DMS79 (cell line): ENCODE data around the gene TRIM24.
A peak's percentile ranks its signal among the peaks of the same experiment; 100 is the strongest.

Experiments used
- DNase-seq: peaks from one replicate; lab custom pipeline; 2025; lab: John Stamatoyannopoulos, UW

TRIM24 gene

GRCh38 chr7:138538997-138539644 is 79.1 kb downstream of the TRIM24 start:
- DNase-seq, result no peak

DNA sequence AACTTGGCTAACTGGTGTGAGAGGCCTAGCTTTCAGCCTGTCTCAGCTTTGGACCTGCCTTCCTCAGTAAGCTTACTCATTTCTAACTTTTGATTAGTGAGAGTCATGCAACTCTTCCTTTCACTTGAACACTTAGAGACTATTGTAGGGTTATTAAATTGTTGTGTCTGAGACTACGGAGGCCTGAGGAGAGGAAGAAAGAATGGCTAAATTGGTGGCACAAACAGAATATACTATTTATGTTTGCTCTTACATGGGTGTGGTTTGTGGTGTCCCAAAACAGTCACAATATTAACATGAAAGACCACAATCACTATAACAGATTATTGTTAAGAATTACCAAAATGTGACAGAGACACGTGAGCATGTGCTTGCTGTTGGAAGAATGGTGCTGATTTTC is 82.1 kb downstream of the TRIM24 start:
- no peak for DNase-seq

- DNase-seq, result no peak
These were observed 83.7 kb downstream of the TRIM24 start for GRCh38 chr7:138543739-138544138.

GRCh38 chr7:138545123-138545522 is 85.1 kb downstream of the TRIM24 start:
- no peak for DNase-seq

DNA sequence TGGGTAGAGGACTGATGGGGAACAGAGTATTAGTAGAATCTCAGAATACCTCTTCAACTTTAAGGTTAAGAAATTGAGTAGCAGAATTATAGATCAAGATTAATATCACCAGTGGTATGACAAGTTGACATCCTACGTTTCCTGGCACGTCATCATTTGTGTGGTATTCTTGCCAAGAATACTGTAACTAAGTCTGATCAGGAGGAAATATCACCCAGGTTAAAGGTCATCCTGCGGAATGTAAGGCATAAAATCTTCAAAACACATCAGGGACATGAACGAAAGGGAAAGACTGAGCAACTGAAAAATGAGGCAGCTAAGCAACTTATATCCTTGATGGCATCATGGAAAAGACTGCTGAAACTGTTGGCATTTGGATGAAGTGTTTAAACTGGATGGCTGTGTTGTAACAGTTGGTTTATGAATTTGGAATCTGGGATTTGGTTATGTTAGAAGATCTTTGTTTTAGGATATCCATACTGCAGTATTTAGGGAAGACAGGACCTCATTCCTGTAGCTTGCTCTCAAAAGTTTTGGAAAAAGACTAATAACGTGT is 86.1 kb downstream of the TRIM24 start:
- no peak for DNase-seq

GRCh38 chr7:138546829-138547228 is 86.8 kb downstream of the TRIM24 start:
- DNase-seq, result no peak

GRCh38 chr7:138549082-138549481 is 89.0 kb downstream of the TRIM24 start:
- DNase-seq, result no peak

GRCh38 chr7:138550337-138550736 is 90.3 kb downstream of the TRIM24 start:
- no peak for DNase-seq

GRCh38 chr7:138551102-138551501 is 91.0 kb downstream of the TRIM24 start:
- DNase-seq, result no peak

GRCh38 chr7:138553805-138554204 is 93.7 kb downstream of the TRIM24 start:
- DNase-seq, result no peak

DNA sequence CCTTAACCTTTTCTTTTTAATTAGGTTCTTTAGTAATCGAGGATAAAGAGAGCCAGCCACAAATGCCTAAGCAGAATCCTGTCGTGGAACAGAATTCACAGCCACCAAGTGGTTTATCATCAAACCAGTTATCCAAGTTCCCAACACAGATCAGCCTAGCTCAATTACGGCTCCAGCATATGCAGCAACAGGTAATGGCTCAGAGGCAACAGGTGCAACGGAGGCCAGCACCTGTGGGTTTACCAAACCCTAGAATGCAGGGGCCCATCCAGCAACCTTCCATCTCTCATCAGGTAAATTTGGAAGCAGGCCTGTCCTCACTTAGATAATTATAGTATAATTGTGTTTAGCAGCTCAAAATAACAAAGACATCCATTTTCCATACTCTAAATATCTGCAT is 94.6 kb downstream of the TRIM24 start:
- no peak for DNase-seq

DNA sequence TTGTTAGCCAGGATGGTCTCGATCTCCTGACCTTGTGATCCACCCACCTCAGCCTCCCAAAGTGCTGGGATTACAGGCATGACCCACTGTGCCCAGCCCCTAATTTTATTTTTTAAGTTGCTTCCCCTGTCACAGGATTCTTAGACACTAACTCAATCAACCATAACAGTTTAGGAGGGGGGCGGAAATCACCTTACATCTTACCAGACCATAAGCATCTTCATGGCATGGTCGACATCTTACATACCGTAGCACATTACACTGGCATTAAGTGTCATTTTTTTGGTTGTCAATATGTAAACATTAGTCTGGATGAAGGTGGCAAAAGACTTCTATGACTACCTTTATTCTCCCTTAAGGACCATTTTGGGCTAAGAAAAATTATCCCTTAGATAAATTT is 95.6 kb downstream of the TRIM24 start:
- DNase-seq, result no peak

DNA sequence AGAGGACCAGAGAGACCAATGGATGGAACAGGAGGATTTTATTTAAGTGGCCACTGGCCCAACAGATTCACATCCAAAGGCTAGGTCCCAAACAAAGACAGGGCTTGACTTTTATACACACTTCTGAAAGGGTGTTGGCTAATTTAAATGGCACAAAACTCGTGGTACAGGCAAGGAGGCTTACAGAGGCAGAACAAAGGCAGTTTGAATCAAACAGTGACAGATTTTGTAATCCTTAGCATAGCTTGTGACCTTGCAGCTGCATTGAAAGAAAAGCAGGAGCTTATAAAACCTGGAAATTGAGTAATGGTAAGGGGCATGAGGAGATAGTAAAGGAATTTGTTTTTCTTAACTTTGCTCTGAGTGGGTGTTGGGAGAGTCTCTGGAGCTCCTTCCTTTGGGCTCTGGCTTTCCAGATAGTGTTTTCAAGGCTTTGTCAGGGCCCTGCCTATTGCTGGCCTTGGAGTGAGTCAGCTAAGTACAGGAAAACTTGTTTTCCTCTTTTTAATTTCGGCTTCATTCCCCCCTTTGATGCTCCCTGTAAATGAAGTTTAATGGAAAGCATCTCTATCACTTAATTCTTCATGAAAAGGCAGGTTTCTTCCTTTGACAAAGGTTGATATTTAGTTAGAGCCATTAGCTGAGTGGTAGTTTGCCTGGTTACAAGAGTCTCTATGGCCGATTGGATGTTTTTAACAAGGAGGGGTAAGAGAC is 96.9 kb downstream of the TRIM24 start:
- no peak for DNase-seq

GRCh38 chr7:138559448-138559847 is 99.4 kb downstream of the TRIM24 start:
- DNase-seq, result no peak

DNA sequence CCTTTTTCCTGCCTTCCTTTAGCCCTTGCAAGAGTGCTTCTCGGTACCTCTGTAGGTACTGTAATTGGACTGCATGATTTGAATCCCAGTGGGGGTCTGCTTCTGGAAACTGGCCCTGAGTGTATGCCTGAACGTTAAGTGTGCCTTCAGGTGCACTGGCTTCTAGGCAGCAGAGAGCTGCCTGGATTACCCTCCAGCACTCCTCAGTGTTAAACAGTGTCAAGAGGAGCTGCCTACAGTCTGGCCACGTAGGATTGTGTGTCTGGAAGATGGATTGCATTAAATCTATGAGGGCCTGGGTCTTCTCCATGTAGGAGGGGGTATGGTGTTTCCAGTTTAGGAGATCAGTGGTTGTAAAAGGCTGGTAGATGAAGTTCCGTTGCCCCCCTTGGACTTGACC is 103.7 kb downstream of the TRIM24 start:
- DNase-seq, result peak; percentile 98

DNA sequence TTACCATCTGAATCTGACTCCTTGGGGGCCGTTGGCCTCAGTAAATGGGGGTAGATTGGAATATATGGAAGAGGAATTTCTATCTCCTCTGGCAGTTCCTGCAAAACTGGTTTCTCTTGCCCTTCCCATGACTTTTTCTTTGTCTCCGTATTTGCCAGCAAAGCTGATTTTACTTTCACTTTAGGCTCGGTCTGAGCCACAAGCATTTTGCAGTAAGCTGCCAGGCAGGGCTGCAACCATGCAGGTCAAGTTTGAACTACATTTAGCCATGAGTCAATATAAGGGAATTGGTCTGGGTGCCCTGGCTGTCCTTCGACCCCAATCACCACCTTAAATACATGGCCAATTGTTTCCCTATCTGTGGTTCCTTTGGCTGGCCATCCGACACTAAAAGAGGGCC is 104.3 kb downstream of the TRIM24 start:
- peak; percentile 68 for DNase-seq

GRCh38 chr7:138565071-138565450 is 105.0 kb downstream of the TRIM24 start:
- no peak for DNase-seq

DNA sequence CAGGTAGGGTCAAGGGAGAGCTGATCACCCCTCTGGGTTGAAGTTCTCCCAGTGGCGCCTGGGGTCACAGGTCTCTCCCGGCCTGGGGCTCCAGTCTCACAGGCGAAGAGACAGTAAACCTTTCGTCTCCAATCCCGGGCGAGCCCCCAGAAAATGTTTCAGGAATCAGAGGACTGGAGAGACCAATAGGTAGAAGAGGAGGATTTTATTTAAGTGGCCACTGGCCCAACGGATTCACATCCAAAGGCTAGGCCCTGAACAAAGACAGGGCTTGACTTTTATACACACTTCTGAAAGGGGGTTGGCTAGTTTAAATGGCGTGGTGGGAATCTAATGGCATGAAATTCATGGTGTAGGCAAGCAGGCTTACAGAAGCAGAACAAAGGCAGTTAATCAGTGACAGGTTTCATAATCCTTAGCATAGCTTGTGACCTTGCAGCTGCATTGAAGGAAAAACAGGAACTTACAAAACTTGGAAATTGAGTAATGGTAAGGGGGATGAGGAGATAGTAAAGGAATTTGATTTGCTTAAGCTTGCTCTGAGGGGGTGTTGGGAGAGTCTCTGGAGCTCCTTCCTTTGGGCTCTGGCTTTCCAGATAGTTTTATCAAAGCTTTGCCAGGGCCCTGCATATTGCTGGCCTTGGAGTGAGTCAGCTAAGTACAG is 105.5 kb downstream of the TRIM24 start:
- DNase-seq, result no peak

GRCh38 chr7:138568655-138569054 is 108.6 kb downstream of the TRIM24 start:
- no peak for DNase-seq

GRCh38 chr7:138569418-138569817 is 109.4 kb downstream of the TRIM24 start:
- DNase-seq, result no peak

- no peak for DNase-seq
These were observed 110.7 kb downstream of the TRIM24 start for GRCh38 chr7:138570715-138571114.

GRCh38 chr7:138573741-138574140 is 113.7 kb downstream of the TRIM24 start:
- no peak for DNase-seq

GRCh38 chr7:138575897-138576428 is 115.9 kb downstream of the TRIM24 start:
- no peak for DNase-seq
